Natural killer cell (primary cell): ENCODE measurements around the gene EIF4E. TPM values are rescaled to one million over a fixed set of nuclear protein-coding genes. Genes with fewer than 3 reads are reported as not detected.
"Not testable (repeated sequence)": the region's sequence is repeated elsewhere in the genome, so short reads cannot be mapped to it uniquely, and the experiment has no call there.

ENCODE experiments used
- ATAC-seq, 3 donors: fragments of 150-1000 bp in 2 of 3; fragments of 200-7000 bp in 1 of 3; cut with Tn5 transposase; 1 replicate in 1 of 3; 2 replicates in 2 of 3; pipeline ENCODE4 v1.10.0; 2021; ENCODE audit warnings: mild to moderate bottlenecking in 2 of 3, moderate library complexity in 2 of 3
- DNase-seq, 2 donors: peaks; one replicate each; pipeline versions ENCODE4 v3.0.0 to v3.0.0-alpha.2; 2013 to 2021; ENCODE audit warnings: mixed read lengths in 1 of 2
- H3K27ac ChIP-seq: one replicate; pipeline ENCODE4 v1.5.1; 2013; ENCODE audit warnings: mild to moderate bottlenecking, low read length
- H3K27me3 ChIP-seq: one replicate; pipeline ENCODE4 v1.6.1; 2013; ENCODE audit warnings: low read length; ENCODE audit not compliant: control insufficient read depth, insufficient read depth
- H3K36me3 ChIP-seq: one replicate; pipeline ENCODE4 v1.6.1; 2013; ENCODE audit warnings: low read length; ENCODE audit not compliant: control insufficient read depth, insufficient read depth
- H3K4me1 ChIP-seq: one replicate; pipeline ENCODE4 v1.6.1; 2013; ENCODE audit warnings: low read length; ENCODE audit not compliant: control insufficient read depth, insufficient read depth
- H3K4me3 ChIP-seq: one replicate; pipeline ENCODE4 v1.5.1; 2013; ENCODE audit warnings: low read length
- H3K9me3 ChIP-seq: one replicate; pipeline ENCODE4 v1.6.1; 2013; ENCODE audit warnings: low read length; ENCODE audit not compliant: control insufficient read depth, insufficient read depth
- H3K27ac Mint-ChIP-seq, 2 donors: one replicate each; pipeline ENCODE4 v1.8.0; 2022; ENCODE audit warnings: mild to moderate bottlenecking in 2 of 2, mixed read lengths in 2 of 2, moderate library complexity in 1 of 2
- H3K27me3 Mint-ChIP-seq, 2 donors: one replicate each; pipeline ENCODE4 v1.8.0; 2022; ENCODE audit warnings: low read depth in 2 of 2, mixed read lengths in 2 of 2
- H3K36me3 Mint-ChIP-seq: one replicate; pipeline ENCODE4 v1.8.0; 2022; ENCODE audit warnings: mixed read lengths
- H3K4me1 Mint-ChIP-seq, 2 donors: one replicate each; pipeline ENCODE4 v1.8.0; 2022; ENCODE audit warnings: mixed read lengths in 2 of 2
- H3K4me3 Mint-ChIP-seq: one replicate; pipeline ENCODE4 v1.8.0; 2022; ENCODE audit warnings: mild to moderate bottlenecking, moderate library complexity, mixed read lengths
- H3K9me3 Mint-ChIP-seq, 2 donors: one replicate each; pipeline ENCODE4 v1.8.0; 2022; ENCODE audit warnings: mixed read lengths in 2 of 2
- WGBS: methylation state at CpG from one replicate; pipeline ENCODE4 v1.1.7; 2013; ENCODE audit warnings: missing lambda C conversion rate; ENCODE audit not compliant: insufficient coverage; 5-methylcytosine and 5-hydroxymethylcytosine counted together
- intact Hi-C: fragments of 100-400 bp; cut with micrococcal nuclease; formaldehyde crosslinking; loops from one replicate; pipeline ENCODE4 v1.14.2; 2022
- total RNA-seq, 4 donors: library from RNA; stranded (reverse); fragments of 120-200 nt in 1 of 4; gene quantifications; one replicate each; pipeline versions ENCODE4 v1.2.3 to v1.2.4, GENCODE V29; 2013 to 2022
- TF ChIP-seq, protein P1 (sequence below): fragments of 200-600 bp; IDR thresholded peaks from one replicate; pipeline ENCODE4 v1.8.0; 2022; ENCODE audit warnings: antibody characterized with exemption

EIF4E gene
- total RNA-seq, 3 donors from 2014 or later (not counting 1 experiment from before 2014, with no cell fraction given): 67.4 to 92.4 (median 75.5) TPM

DNA sequence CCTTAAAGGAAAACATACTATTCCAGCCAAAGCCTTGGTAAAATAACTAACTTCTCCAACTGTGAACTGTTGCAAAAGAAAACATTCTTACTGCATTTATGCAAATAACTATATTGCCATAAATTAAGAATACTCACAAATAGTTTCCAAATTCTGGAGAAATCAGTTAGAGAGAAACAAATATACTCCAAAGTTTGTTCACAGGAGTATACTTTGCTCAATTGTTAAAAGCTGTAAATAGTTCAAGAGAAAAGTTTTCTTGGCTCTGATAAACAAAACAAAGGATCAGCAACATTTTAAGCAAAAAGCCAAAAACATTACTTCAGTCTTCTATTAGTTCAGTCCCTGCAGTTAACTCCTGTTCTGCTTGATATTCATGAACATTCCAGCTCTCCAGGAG lies 83.0 kb downstream of the EIF4E start:
- no peak overlapping the region for H3K27ac Mint-ChIP-seq
- no peaks in the 10 kb centered on the region for H3K9me3 Mint-ChIP-seq
- intact Hi-C loops: no loop called here

DNA sequence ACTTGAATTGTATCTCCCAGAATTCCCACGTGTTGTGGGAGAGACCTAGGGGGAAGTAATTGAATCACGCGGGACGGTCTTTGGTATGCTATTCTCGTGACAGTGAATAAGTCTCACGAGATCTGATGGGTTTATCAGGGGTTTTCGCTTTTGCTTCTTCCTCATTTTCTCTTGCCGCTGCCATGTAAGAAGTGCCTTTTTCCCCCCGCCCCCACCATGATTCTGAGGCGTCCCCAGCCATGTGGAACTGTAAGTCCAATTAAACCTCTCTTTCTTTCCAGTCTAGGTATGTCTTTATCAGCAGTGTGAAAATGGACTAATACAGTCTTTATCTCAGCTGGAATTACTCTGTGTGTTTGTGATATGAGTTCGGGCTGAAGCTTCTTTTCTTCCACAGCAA lies 86.0 kb downstream of the EIF4E start:
- H3K4me1 ChIP-seq, H3K4me1 Mint-ChIP-seq, H3K27ac Mint-ChIP-seq, ATAC-seq, H3K27me3 ChIP-seq, H3K4me3 ChIP-seq, H3K36me3 ChIP-seq, H3K27ac ChIP-seq, H3K9me3 ChIP-seq, H3K9me3 Mint-ChIP-seq, H3K4me3 Mint-ChIP-seq, DNase-seq, H3K27me3 Mint-ChIP-seq, intact Hi-C loops, H3K36me3 Mint-ChIP-seq: not testable (repeated sequence)
- 86% methylated on average over 9 of the region's 11 CpGs for WGBS

More for the DNA sequence above, 83.0 kb downstream of the EIF4E start:
- Histone ChIP-seq H3K4me3 (no peak overlapping the region), H3K4me1 (no peaks in the 10 kb centered on the region), H3K27ac (no peak overlapping the region), H3K27me3 (no peaks in the 10 kb centered on the region), H3K36me3 (no peaks in the 10 kb centered on the region), H3K9me3 (no peaks in the 10 kb centered on the region)
- Mint-ChIP-seq H3K4me1 (no peaks in the 10 kb centered on the region), H3K4me3 (no peak overlapping the region), H3K27me3 (peaks cover under 1% of the 10 kb centered on the region in 2 donors), H3K36me3 (no peaks in the 10 kb centered on the region)
- TF ChIP-seq, protein P1, sequence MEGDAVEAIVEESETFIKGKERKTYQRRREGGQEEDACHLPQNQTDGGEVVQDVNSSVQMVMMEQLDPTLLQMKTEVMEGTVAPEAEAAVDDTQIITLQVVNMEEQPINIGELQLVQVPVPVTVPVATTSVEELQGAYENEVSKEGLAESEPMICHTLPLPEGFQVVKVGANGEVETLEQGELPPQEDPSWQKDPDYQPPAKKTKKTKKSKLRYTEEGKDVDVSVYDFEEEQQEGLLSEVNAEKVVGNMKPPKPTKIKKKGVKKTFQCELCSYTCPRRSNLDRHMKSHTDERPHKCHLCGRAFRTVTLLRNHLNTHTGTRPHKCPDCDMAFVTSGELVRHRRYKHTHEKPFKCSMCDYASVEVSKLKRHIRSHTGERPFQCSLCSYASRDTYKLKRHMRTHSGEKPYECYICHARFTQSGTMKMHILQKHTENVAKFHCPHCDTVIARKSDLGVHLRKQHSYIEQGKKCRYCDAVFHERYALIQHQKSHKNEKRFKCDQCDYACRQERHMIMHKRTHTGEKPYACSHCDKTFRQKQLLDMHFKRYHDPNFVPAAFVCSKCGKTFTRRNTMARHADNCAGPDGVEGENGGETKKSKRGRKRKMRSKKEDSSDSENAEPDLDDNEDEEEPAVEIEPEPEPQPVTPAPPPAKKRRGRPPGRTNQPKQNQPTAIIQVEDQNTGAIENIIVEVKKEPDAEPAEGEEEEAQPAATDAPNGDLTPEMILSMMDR: no peak
- ATAC-seq (no peak), DNase-seq (no peak)

DNA sequence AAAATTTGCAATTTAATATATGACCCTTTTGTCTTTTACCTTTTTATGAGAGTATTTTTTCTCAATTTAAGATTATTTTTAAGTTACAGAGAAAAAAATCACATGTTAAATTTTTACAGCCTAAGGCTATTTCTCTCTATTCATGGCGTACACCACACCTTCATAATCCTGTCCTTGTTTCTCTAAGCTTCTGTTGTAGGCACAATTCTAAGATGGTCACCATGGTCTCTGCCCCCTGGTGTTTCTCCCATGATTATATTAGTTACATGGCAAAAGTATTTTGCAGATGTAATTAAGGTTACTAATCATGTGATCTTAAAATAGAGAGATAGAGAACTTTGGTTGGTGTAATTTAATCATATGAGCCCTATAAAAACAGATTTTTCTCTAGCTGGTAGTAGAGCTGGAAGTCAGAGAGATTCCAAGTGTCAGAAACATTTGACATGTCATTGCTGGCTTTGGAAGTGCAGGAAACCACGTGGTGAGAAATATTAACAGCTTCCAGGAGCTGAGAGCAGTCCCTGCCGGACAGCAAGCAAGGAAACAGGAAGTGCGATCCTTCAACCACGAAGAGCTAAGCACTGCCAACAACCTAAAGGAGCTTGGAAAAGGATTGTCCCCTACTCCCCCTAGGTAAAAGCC lies 89.8 kb downstream of the EIF4E start:
- Mint-ChIP-seq H3K4me1 (no peaks in the 10 kb centered on the region), H3K9me3 (no peaks in the 10 kb centered on the region), H3K4me3 (no peak overlapping the region), H3K27me3 (no peaks in the 10 kb centered on the region), H3K27ac (no peak overlapping the region), H3K36me3 (no peaks in the 10 kb centered on the region)
- no peaks in the 10 kb centered on the region for H3K27me3 ChIP-seq
- H3K9me3 ChIP-seq: no peaks in the 10 kb centered on the region
- no peaks in the 10 kb centered on the region for H3K4me1 ChIP-seq
- 46% methylated on average over 3 of the region's 5 CpGs for WGBS
- H3K4me3 ChIP-seq: no peak overlapping the region
- TF ChIP-seq, protein P1: no peak
- DNase-seq (no peak), ATAC-seq (no peak)
- no peak overlapping the region for H3K27ac ChIP-seq
- no peaks in the 10 kb centered on the region for H3K36me3 ChIP-seq
- intact Hi-C loops: no loop called here

DNA sequence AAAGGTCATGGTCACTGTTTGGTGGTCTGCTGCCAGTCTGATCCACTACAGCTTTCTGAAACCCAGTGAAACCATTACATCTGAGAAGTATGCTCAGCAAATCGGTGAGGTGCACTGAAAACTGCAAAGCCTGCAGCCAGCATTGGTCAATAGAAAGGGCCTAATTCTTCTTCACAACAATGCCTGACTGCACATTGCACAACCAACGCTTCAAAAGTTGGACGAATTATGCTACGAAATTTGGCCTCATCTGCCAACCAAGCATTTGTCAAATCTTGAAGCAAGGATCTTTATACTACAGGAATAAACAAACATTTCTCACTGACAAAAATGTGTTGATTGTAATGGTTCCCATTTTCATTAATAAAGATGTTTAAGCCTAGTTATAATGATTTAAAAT lies 90.4 kb downstream of the EIF4E start:
- Histone ChIP-seq H3K9me3 (no peaks in the 10 kb centered on the region), H3K36me3 (no peaks in the 10 kb centered on the region), H3K27me3 (no peaks in the 10 kb centered on the region), H3K27ac (no peak overlapping the region), H3K4me3 (no peak overlapping the region), H3K4me1 (no peaks in the 10 kb centered on the region)
- Mint-ChIP-seq H3K27me3 (no peaks in the 10 kb centered on the region), H3K4me3 (no peak overlapping the region), H3K36me3 (no peaks in the 10 kb centered on the region), H3K27ac (no peak overlapping the region), H3K4me1 (no peaks in the 10 kb centered on the region), H3K9me3 (no peaks in the 10 kb centered on the region)
- 96% methylated on average over 4 of the region's 4 CpGs for WGBS
- ATAC-seq: no peak
- intact Hi-C loops: no loop called here
- TF ChIP-seq, protein P1: no peak
- DNase-seq: no peak
